H1 (cell line): ENCODE results near the gene ACAD9. TPM values are rescaled to one million over a fixed set of nuclear protein-coding genes. Genes with fewer than 3 reads are reported as not detected.

Experiments used
- GABPA ChIP-seq: IDR thresholded peaks from 2 replicates; pipeline ENCODE4 v1.6.1; 2011; ENCODE audit warnings: mild to moderate bottlenecking, low read length, moderate library complexity, borderline replicate concordance; ENCODE audit not compliant: insufficient read depth
- polyA plus RNA-seq, 7 experiments: library from polyadenylated mRNA; depleted of rRNA in 3 of 7; stranded (reverse) in 5 of 7; unstranded in 2 of 7; fragments of >200 nt in 5 of 7; fragments of 200-250 nt in 2 of 7; gene quantifications; 1 replicate in 5 of 7; 2 replicates in 1 of 7; 4 replicates in 1 of 7; pipeline versions ENCODE4 v1.2.1 to v1.2.3, GENCODE V29; 2011 to 2013; ENCODE audit warnings: missing spikeins in 2 of 7, mixed read lengths in 2 of 7
- total RNA-seq: library from RNA; stranded (reverse); fragmentation: NEBNext Ultra II Directional; extraction: Animal tissue kit (Norgen Biotek cat#: 25700); gene quantifications from 2 replicates; pipeline ENCODE4 v1.2.1, GENCODE V29; 2021

Gene ACAD9
- total and polyA plus RNA-seq, 2 of the 8 experiments (the other 6 are each of a cell fraction or from before 2014, with no cell fraction given) = 27.5 to 28.9 TPM

DNA sequence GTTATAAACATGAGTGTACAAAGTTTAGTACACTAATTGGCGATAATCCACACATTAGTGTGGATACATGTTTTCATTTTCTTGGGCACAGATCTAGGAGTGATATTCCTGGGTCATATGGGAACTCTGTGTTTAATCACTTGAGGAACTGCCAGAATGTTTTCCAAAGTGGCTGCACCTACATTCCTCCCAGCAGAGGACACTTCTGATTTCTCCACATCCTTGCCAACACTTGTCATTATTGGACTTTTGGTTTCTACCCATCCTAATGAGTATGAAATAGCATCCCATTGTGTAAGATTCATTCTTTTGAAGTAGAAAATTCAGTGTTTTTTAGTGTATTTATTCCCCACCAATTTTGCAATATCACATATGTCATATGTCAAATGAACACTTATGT is 60.8 kb downstream of the ACAD9 start (continued):
- TF ChIP-seq GABPA = no peak
